Keratinocyte (primary cell): ENCODE measurements around the gene ZDHHC7.

Experiments
- EZH2 ChIP-seq: IDR thresholded peaks from one replicate; pipeline ENCODE4 v1.6.1; 2012; ENCODE audit warnings: inconsistent platforms, mild to moderate bottlenecking, low read length, moderate library complexity
- TF ChIP-seq, protein P1 (sequence below), 3 experiments: IDR thresholded peaks in 1 of 3; conservative IDR thresholded peaks in 1 of 3; optimal IDR thresholded peaks in 1 of 3; 2 replicates in 2 of 3; 3 replicates in 1 of 3; pipeline versions ENCODE3 to v1.5.1; 2011; ENCODE audit warnings: low read length in 3 of 3, mild to moderate bottlenecking in 3 of 3, moderate library complexity in 2 of 3, control low read depth in 1 of 3, inconsistent platforms in 1 of 3; ENCODE audit not compliant: insufficient read depth in 2 of 3; ENCODE audit errors: extremely low read depth in 1 of 3

DNA sequence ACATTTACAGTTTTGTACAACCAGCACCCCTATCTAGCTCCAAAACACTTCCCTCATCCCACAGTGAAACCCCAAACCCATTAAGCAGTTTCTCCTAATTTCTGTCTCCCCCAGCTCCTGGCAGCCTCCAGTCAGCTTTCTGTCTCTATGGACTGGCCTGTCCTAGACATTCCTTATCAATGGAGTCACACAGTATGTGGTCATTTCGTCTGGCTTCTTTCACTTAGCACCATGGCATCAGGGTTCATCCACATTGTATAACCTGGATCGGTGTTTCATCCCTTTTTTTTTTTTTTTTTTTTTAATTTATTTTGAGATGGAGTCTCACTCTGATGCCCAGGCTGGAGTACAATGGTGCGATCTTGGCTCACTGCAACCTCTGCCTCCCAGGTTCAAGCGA is 68.5 kb downstream of the ZDHHC7 start:
- TF ChIP-seq, protein P1, sequence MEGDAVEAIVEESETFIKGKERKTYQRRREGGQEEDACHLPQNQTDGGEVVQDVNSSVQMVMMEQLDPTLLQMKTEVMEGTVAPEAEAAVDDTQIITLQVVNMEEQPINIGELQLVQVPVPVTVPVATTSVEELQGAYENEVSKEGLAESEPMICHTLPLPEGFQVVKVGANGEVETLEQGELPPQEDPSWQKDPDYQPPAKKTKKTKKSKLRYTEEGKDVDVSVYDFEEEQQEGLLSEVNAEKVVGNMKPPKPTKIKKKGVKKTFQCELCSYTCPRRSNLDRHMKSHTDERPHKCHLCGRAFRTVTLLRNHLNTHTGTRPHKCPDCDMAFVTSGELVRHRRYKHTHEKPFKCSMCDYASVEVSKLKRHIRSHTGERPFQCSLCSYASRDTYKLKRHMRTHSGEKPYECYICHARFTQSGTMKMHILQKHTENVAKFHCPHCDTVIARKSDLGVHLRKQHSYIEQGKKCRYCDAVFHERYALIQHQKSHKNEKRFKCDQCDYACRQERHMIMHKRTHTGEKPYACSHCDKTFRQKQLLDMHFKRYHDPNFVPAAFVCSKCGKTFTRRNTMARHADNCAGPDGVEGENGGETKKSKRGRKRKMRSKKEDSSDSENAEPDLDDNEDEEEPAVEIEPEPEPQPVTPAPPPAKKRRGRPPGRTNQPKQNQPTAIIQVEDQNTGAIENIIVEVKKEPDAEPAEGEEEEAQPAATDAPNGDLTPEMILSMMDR (optimal IDR thresholded peaks at IDR 0.05 in 1 of 3, IDR thresholded peaks at IDR 0.05 in 1 of 3, conservative IDR thresholded peaks at IDR 0.05 in 1 of 3; ENCODE audit: extremely low read depth in 1 of 3, insufficient read depth in 2 of 3, low read length in 3 of 3): no peak
- no peak for TF ChIP-seq EZH2
